ENCODE results near the gene ABHD5.

- TF ChIP-seq CTCF (IDR thresholded peaks at IDR 0.05; ENCODE audit: low read depth, low read length, poor library complexity, severe bottlenecking) (no peak), EZH2phosphoT487 (IDR thresholded peaks at IDR 0.05; ENCODE audit: borderline replicate concordance, low read length) (no peak)
These were observed 44.9 kb downstream of the ABHD5 start for GRCh38 chr3:43735618-43736017.
